HCT116 (cell line): ENCODE results near the gene ZNF140. TPM values are rescaled to one million over a fixed set of nuclear protein-coding genes. Genes with fewer than 3 reads are reported as not detected.

Experiments
- ATAC-seq: fragments of 200-7000 bp; cut with Tn5 transposase; 2 replicates; pipeline ENCODE4 v1.9.1; 2020; ENCODE audit warnings: mild to moderate bottlenecking, moderate library complexity
- BruUV-seq: library from RNA; stranded (reverse); fragments of 400-500 nt; replicated peaks from 2 replicates; lab custom pipeline; 2021; lab: Mats Ljungman, UMichigan
- CTCF ChIA-PET: fragments of 300-600 bp; sonication (Branson Sonifier 250); formaldehyde crosslinking; loops from one replicate; lab custom pipeline; 2021; ENCODE audit warnings: antibody characterized with exemption; lab: Charles Lee
- POLR2A ChIA-PET: fragments of 300-600, 350-600 bp; sonication (Branson Sonifier 250); formaldehyde crosslinking; loops from one replicate; lab custom pipeline; 2021; ENCODE audit warnings: antibody characterized with exemption; lab: Charles Lee
- RAD21 ChIA-PET, 2 experiments: fragments of 300-600 bp; sonication (Branson Sonifier 250); formaldehyde crosslinking; loops; one replicate each; lab custom pipeline; 2023; ENCODE audit warnings: low total read pairs in 2 of 2; ENCODE audit not compliant: uncharacterized antibody in 2 of 2, unreplicated experiment in 2 of 2, low non-redundant PET in 1 of 2; lab: Charles Lee
- DNase-seq: peaks from one replicate; pipeline ENCODE4 v3.0.0-alpha.2; 2010; ENCODE audit warnings: low read depth, low spot score
- H2AFZ ChIP-seq: fragments of 200-600 bp; shearing (Covaris generic), sonication (generic); 2 replicates; pipeline ENCODE4 v1.6.1; 2017; ENCODE audit warnings: low read depth, mixed run types, mixed read lengths, antibody characterized with exemption, low read length; ENCODE audit not compliant: poor library complexity, severe bottlenecking
- H3K27ac ChIP-seq: 2 replicates; pipeline ENCODE4 v1.5.1; 2012; ENCODE audit warnings: low read depth, low read length
- H3K27me3 ChIP-seq: fragments of 200-600 bp; sonication (generic); 2 replicates; pipeline ENCODE4 v1.6.1; 2016; ENCODE audit warnings: mixed run types, low read length, mixed read lengths; ENCODE audit not compliant: insufficient read depth
- H3K36me3 ChIP-seq, 2 experiments: fragments of 200-500 bp in 1 of 2; fragments of 200-600 bp in 1 of 2; sonication (Bioruptor generic) in 1 of 2; sonication (generic) in 1 of 2; 2 replicates each; pipeline versions ENCODE4 v1.5.1 to v1.6.1; 2014 to 2016; ENCODE audit warnings: low read length in 2 of 2, inconsistent platforms in 1 of 2, mixed read lengths in 1 of 2, mixed run types in 1 of 2; ENCODE audit not compliant: insufficient read depth in 2 of 2, control insufficient read depth in 1 of 2
- H3K4me1 ChIP-seq, 2 experiments: fragments of 200-600 bp in 1 of 2; sonication (generic) in 1 of 2; 2 replicates each; pipeline versions ENCODE4 v1.5.1 to v1.6.1; 2012 to 2017; ENCODE audit warnings: low read length in 2 of 2, inconsistent platforms in 1 of 2, mild to moderate bottlenecking in 1 of 2, mixed read lengths in 1 of 2, mixed run types in 1 of 2, moderate library complexity in 1 of 2; ENCODE audit not compliant: insufficient read depth in 2 of 2, control insufficient read depth in 1 of 2
- H3K4me2 ChIP-seq: fragments of 200-600 bp; sonication (generic); 2 replicates; pipeline ENCODE4 v1.6.1; 2017; ENCODE audit warnings: mixed run types, low read length, mixed read lengths
- H3K4me3 ChIP-seq, 2 experiments: fragments of 200-600 bp in 1 of 2; sonication (generic) in 1 of 2; replicated peaks in 1 of 2; 2 replicates each; pipeline ENCODE4 v1.5.1; 2011 to 2016; ENCODE audit warnings: low read length in 2 of 2, control low read depth in 1 of 2, low read depth in 1 of 2, mild to moderate bottlenecking in 1 of 2, mixed read lengths in 1 of 2, mixed run types in 1 of 2
- H3K79me2 ChIP-seq: fragments of 200-600 bp; sonication (generic); 2 replicates; pipeline ENCODE4 v1.6.1; 2017; ENCODE audit warnings: mild to moderate bottlenecking, mixed run types, low read length, moderate library complexity, mixed read lengths; ENCODE audit not compliant: insufficient read depth
- H3K9ac ChIP-seq: fragments of 200-600 bp; sonication (generic); 2 replicates; pipeline ENCODE4 v1.6.1; 2016; ENCODE audit warnings: low read length, mixed read lengths
- H3K9me2 ChIP-seq: fragments of 200-600 bp; sonication (generic), shearing (Covaris generic); 2 replicates; pipeline ENCODE4 v1.6.1; 2017; ENCODE audit warnings: mixed run types, mild to moderate bottlenecking, moderate library complexity; ENCODE audit not compliant: insufficient read depth
- H3K9me3 ChIP-seq, 2 experiments: fragments of 200-500 bp in 1 of 2; fragments of 200-600 bp in 1 of 2; sonication (Bioruptor generic) in 1 of 2; sonication (generic) in 1 of 2; 2 replicates each; pipeline ENCODE4 v1.6.1; 2014 to 2017; ENCODE audit warnings: low read length in 2 of 2, mixed read lengths in 2 of 2, inconsistent platforms in 1 of 2, low read depth in 1 of 2, mild to moderate bottlenecking in 1 of 2, mixed run types in 1 of 2, moderate library complexity in 1 of 2; ENCODE audit not compliant: control insufficient read depth in 1 of 2, insufficient read depth in 1 of 2
- H4K20me1 ChIP-seq: fragments of 200-600 bp; sonication (generic), shearing (Covaris generic); 2 replicates; pipeline ENCODE4 v1.6.1; 2017; ENCODE audit warnings: mixed run types, mild to moderate bottlenecking, moderate library complexity; ENCODE audit not compliant: insufficient read depth
- ATF3 ChIP-seq: IDR thresholded peaks from 2 replicates; pipeline ENCODE4 v1.6.1; 2012
- CBX3 ChIP-seq: IDR thresholded peaks from 2 replicates; pipeline ENCODE4 v1.6.1; 2012; ENCODE audit warnings: low read depth
- CTCF ChIP-seq, 3 experiments: fragments of 200-600 bp in 1 of 3; sonication (generic) in 1 of 3; IDR thresholded peaks in 2 of 3; conservative IDR thresholded peaks in 1 of 3; 2 replicates each; pipeline ENCODE4 v1.5.1; 2012 to 2017; ENCODE audit warnings: low read depth in 2 of 3, low read length in 2 of 3, antibody characterized with exemption in 1 of 3, borderline replicate concordance in 1 of 3, control low read depth in 1 of 3, mild to moderate bottlenecking in 1 of 3, mixed read lengths in 1 of 3, mixed run types in 1 of 3, moderate library complexity in 1 of 3; ENCODE audit not compliant: insufficient read depth in 1 of 3
- EGR1 ChIP-seq: IDR thresholded peaks from 2 replicates; pipeline ENCODE4 v1.6.1; 2012; ENCODE audit warnings: low read depth
- EZH2 ChIP-seq: fragments of 200-600 bp; sonication (generic); IDR thresholded peaks from 2 replicates; pipeline ENCODE4 v1.6.1; 2017; ENCODE audit warnings: antibody characterized with exemption, mixed run types
- EZH2phosphoT487 ChIP-seq: fragments of 200-600 bp; IDR thresholded peaks from 2 replicates; pipeline ENCODE4 v1.6.1; 2018; ENCODE audit warnings: antibody characterized with exemption, borderline replicate concordance
- FOSL1 ChIP-seq: IDR thresholded peaks from 2 replicates; pipeline ENCODE4 v1.6.1; 2012; ENCODE audit warnings: low read depth
- JUND ChIP-seq: IDR thresholded peaks from 2 replicates; pipeline ENCODE4 v1.6.1; 2012
- MAX ChIP-seq: IDR thresholded peaks from 2 replicates; pipeline ENCODE4 v1.6.1; 2012
- POLR2AphosphoS5 ChIP-seq: IDR thresholded peaks from 2 replicates; pipeline ENCODE4 v1.6.1; 2011; ENCODE audit warnings: mild to moderate bottlenecking, low read depth, low read length, moderate library complexity
- RAD21 ChIP-seq: IDR thresholded peaks from 2 replicates; pipeline ENCODE4 v1.6.1; 2012; ENCODE audit warnings: low read depth, mild to moderate bottlenecking
- REST ChIP-seq: IDR thresholded peaks from 2 replicates; pipeline ENCODE4 v1.6.1; 2012; ENCODE audit warnings: low read depth
- SIN3A ChIP-seq: IDR thresholded peaks from 2 replicates; pipeline ENCODE4 v1.6.1; 2012; ENCODE audit warnings: low read depth
- SP1 ChIP-seq: IDR thresholded peaks from 2 replicates; pipeline ENCODE4 v1.6.1; 2012; ENCODE audit warnings: low read depth
- SRF ChIP-seq: IDR thresholded peaks from 2 replicates; pipeline ENCODE4 v1.6.1; 2012; ENCODE audit warnings: low read depth
- TCF7L2 ChIP-seq: IDR thresholded peaks from 2 replicates; pipeline ENCODE4 v1.7.0; 2011; ENCODE audit warnings: borderline replicate concordance, inconsistent platforms; ENCODE audit not compliant: insufficient read depth, insufficient read length; ENCODE audit errors: extremely low read depth
- ZBTB33 ChIP-seq: IDR thresholded peaks from 2 replicates; pipeline ENCODE4 v1.6.1; 2011; ENCODE audit warnings: mild to moderate bottlenecking, low read length, moderate library complexity; ENCODE audit not compliant: insufficient replicate concordance; ENCODE audit errors: extremely low read depth
- ZFX ChIP-seq: fragments of 450-650 bp; IDR thresholded peaks from 2 replicates; pipeline ENCODE4 v1.6.1; 2017
- ZNF274 ChIP-seq: fragments of 200-500 bp; sonication (Bioruptor generic); IDR thresholded peaks from 2 replicates; pipeline ENCODE4 v1.6.1; 2014; ENCODE audit warnings: mild to moderate bottlenecking, low read depth, low read length, inconsistent platforms
- intact Hi-C: fragments of 100-400 bp; cut with micrococcal nuclease; formaldehyde crosslinking; loops from 2 replicates; pipeline ENCODE4 v1.10.0; 2022
- total RNA-seq: library from RNA; stranded (reverse); gene quantifications from one replicate; pipeline ENCODE4 v1.2.1, GENCODE V29; 2021; ENCODE audit not compliant: unreplicated experiment

The ZNF140 gene
- total RNA-seq, 1 experiment from 2014 or later: not detected

- TF ChIP-seq MAX (no peak), ZBTB33 (no peak), JUND (no peak), CBX3 (no peak), EGR1 (no peak), REST (no peak), EZH2 (no peak), EZH2phosphoT487 (no peak), CTCF (IDR thresholded peaks at IDR 0.05 in 2 of 3, conservative IDR thresholded peaks at IDR 0.05 in 1 of 3; ENCODE audit: borderline replicate concordance in 1 of 3, insufficient read depth in 1 of 3, low read depth in 2 of 3, low read length in 2 of 3) (no peak), SP1 (no peak), ZFX (no peak), FOSL1 (no peak), SRF (no peak), POLR2AphosphoS5 (no peak), ATF3 (no peak), ZNF274 (no peak), RAD21 (no peak), TCF7L2 (no peak), SIN3A (no peak)
- Histone ChIP-seq H4K20me1 (no peaks in the 10 kb centered on the region), H3K79me2 (no peaks in the 10 kb centered on the region), H2AFZ (no peak overlapping the region), H3K36me3 (peaks cover 0 to 21% of the 10 kb centered on the region in 2 experiments; a peak in 3 of 4 replicates), H3K27ac (no peak overlapping the region), H3K9me3 (peaks cover 56 to 75% of the 10 kb centered on the region in 2 experiments), H3K9ac (no peak overlapping the region), H3K4me3 (no peak overlapping the region), H3K27me3 (no peaks in the 10 kb centered on the region), H3K9me2 (no peaks in the 10 kb centered on the region), H3K4me1 (no peaks in the 10 kb centered on the region), H3K4me2 (no peak overlapping the region)
- CTCF ChIA-PET: no interaction called here
- POLR2A ChIA-PET: no interaction called here
- ATAC-seq (no peak), DNase-seq (no peak)
- RAD21 ChIA-PET: no interaction called here
- intact Hi-C loops: no loop called here
- BruUV-seq: no TSS peak
Observed at GRCh38 chr12:133057446-133057845, 23.3 kb upstream of the ZNF140 start.
